Mammary epithelial cell (primary cell): Measurements from ENCODE around the gene TCIRG1.

Source experiments
- EZH2 ChIP-seq: IDR thresholded peaks from 2 replicates; pipeline ENCODE4 v1.6.1; 2012; ENCODE audit warnings: low read length, inconsistent platforms, borderline replicate concordance
- TF ChIP-seq, protein P1 (sequence below), 2 donors: IDR thresholded peaks in 1 of 2; conservative IDR thresholded peaks in 1 of 2; 2 replicates each; pipeline ENCODE4 v1.5.1; 2011 to 2012; ENCODE audit warnings: inconsistent platforms in 2 of 2, low read length in 2 of 2, mild to moderate bottlenecking in 2 of 2, control low read depth in 1 of 2, low read depth in 1 of 2; ENCODE audit not compliant: insufficient read depth in 1 of 2; ENCODE audit errors: extremely low read depth in 1 of 2

DNA sequence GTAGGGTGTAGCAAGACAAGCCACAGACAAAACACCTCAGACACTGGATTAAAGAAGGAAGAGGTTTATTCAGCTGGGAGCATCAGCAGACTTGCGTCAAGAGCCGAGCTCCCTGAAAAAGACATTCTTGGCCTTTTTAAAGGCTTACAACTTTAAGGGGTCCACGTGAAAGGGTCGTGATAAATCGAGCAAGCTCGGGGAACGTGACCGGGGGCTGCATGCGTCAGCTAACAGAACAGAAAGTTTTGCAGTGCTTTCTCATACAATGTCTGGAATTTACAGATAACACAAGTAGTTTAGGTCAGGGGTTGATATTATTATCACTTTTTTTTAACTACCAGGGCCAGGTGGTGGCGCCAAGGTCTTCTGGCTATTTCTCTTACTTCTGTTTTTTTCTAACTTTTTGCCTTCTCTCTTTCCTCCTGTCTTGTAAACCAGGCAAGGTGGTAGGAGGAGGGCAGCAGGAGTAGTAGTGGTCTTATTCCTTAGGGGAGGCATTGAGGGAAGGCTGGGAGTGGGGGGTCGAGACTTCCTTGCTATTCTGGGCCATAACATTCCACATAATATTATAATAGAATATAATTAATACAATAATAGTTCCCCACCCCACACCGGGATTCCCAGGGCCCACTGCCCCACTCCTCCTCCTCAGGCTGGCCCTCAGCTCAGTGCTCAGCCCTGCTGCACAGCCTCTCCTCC lies 29.3 kb upstream of the TCIRG1 start:
- no peak for TF ChIP-seq EZH2
- TF ChIP-seq, protein P1, sequence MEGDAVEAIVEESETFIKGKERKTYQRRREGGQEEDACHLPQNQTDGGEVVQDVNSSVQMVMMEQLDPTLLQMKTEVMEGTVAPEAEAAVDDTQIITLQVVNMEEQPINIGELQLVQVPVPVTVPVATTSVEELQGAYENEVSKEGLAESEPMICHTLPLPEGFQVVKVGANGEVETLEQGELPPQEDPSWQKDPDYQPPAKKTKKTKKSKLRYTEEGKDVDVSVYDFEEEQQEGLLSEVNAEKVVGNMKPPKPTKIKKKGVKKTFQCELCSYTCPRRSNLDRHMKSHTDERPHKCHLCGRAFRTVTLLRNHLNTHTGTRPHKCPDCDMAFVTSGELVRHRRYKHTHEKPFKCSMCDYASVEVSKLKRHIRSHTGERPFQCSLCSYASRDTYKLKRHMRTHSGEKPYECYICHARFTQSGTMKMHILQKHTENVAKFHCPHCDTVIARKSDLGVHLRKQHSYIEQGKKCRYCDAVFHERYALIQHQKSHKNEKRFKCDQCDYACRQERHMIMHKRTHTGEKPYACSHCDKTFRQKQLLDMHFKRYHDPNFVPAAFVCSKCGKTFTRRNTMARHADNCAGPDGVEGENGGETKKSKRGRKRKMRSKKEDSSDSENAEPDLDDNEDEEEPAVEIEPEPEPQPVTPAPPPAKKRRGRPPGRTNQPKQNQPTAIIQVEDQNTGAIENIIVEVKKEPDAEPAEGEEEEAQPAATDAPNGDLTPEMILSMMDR (conservative IDR thresholded peaks at IDR 0.05 in 1 of 2, IDR thresholded peaks at IDR 0.05 in 1 of 2; ENCODE audit: extremely low read depth in 1 of 2, insufficient read depth in 1 of 2, low read depth in 1 of 2, low read length in 2 of 2): peak; percentile 12 to 53
